Measurements from ENCODE around the gene MOB1A.

The MOB1A gene

DNA sequence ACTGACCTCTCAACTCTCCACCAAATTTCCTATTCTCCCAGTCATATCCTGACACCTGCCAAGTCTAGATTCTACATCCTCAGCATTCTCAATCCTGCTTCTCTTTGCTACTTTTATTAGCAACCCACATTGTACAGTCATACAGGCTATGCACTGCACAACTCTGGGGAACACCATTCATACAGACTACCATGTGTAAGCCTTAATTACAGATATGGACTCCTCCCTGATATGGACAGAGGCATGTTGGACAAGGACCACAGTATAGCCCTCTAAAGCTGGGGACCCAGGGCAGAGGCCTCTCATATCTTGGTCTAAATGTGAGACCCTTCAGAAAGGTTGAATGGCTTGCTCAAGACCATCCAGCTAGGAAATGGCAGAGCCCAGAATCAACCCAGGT is 67.3 kb downstream of the MOB1A start:
- no peaks in the 10 kb centered on the region for H4K20me1 ChIP-seq (ENCODE audit: insufficient read depth)
- no peaks in the 10 kb centered on the region for H3K4me1 ChIP-seq (ENCODE audit: low read depth, poor library complexity, severe bottlenecking)
- no peaks in the 10 kb centered on the region for H3K27me3 ChIP-seq (ENCODE audit: insufficient read depth, low read depth)
- no peak overlapping the region for H2AFZ ChIP-seq (ENCODE audit: low read depth)
- H3K36me3 ChIP-seq (ENCODE audit: insufficient read depth) = no peaks in the 10 kb centered on the region
- no peaks in the 10 kb centered on the region for H3K79me2 ChIP-seq (ENCODE audit: insufficient read depth, low read depth)
- no peak overlapping the region for H3K4me2 ChIP-seq
- no peak overlapping the region for H3K9ac ChIP-seq
- TF ChIP-seq, protein P1, sequence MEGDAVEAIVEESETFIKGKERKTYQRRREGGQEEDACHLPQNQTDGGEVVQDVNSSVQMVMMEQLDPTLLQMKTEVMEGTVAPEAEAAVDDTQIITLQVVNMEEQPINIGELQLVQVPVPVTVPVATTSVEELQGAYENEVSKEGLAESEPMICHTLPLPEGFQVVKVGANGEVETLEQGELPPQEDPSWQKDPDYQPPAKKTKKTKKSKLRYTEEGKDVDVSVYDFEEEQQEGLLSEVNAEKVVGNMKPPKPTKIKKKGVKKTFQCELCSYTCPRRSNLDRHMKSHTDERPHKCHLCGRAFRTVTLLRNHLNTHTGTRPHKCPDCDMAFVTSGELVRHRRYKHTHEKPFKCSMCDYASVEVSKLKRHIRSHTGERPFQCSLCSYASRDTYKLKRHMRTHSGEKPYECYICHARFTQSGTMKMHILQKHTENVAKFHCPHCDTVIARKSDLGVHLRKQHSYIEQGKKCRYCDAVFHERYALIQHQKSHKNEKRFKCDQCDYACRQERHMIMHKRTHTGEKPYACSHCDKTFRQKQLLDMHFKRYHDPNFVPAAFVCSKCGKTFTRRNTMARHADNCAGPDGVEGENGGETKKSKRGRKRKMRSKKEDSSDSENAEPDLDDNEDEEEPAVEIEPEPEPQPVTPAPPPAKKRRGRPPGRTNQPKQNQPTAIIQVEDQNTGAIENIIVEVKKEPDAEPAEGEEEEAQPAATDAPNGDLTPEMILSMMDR (conservative IDR thresholded peaks at IDR 0.05; ENCODE audit: low read depth, low read length) = no peak
- H3K27ac ChIP-seq = no peak overlapping the region
- H3K4me3 ChIP-seq (IDR thresholded peaks at IDR 0.05; ENCODE audit: insufficient read depth, low read depth, low read length) = no peak overlapping the region

DNA sequence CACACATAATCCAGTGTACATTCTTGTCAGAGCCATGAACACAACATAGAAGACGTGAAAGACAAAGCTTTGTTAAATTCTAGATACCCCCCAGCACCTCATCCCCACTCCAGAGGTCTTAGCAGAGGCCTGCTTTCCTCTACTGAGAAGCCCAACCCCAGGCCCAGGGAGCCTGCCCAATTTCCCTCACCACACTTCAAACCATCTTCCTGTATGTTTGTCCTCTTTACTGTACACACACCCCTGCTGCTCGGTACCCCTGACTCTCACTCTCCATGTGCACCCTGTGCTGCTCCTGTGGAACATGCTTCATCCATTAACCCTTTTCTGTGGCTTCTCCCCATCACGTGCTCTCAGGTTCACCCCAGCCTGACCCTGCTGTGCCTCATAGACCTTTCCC is 68.1 kb downstream of the MOB1A start:
- H2AFZ ChIP-seq (ENCODE audit: low read depth) = no peak overlapping the region
- no peaks in the 10 kb centered on the region for H3K4me1 ChIP-seq (ENCODE audit: low read depth, poor library complexity, severe bottlenecking)
- H3K36me3 ChIP-seq (ENCODE audit: insufficient read depth) = no peaks in the 10 kb centered on the region
- H4K20me1 ChIP-seq (ENCODE audit: insufficient read depth) = no peaks in the 10 kb centered on the region
- H3K4me3 ChIP-seq (IDR thresholded peaks at IDR 0.05; ENCODE audit: insufficient read depth, low read depth, low read length) = no peak overlapping the region
- H3K27ac ChIP-seq = no peak overlapping the region
- no peak overlapping the region for H3K9ac ChIP-seq
- no peak overlapping the region for H3K4me2 ChIP-seq
- no peaks in the 10 kb centered on the region for H3K27me3 ChIP-seq (ENCODE audit: insufficient read depth, low read depth)
- H3K79me2 ChIP-seq (ENCODE audit: insufficient read depth, low read depth) = no peaks in the 10 kb centered on the region
- TF ChIP-seq, protein P1 (conservative IDR thresholded peaks at IDR 0.05; ENCODE audit: low read depth, low read length) = no peak

DNA sequence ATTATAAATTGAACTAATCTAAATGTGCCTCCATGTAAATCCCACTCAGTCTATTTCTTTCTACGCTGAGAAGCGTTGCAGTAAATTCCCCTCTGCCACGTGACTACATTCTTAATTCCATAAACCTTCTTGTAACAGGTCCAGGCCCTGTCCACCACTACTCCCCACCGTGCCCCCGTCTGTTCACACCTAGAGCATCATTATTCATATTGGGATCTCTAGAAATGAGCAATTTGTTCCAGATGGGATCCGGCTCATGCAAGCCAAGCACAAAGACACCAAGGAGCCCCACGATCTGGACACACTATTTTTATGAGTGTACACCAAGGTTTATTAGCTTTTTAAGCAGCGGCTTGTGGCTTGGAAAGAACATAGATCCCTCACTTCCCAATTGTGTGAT is 69.1 kb downstream of the MOB1A start:
- H4K20me1 ChIP-seq (ENCODE audit: insufficient read depth) = no peaks in the 10 kb centered on the region
- no peak overlapping the region for H3K4me3 ChIP-seq (IDR thresholded peaks at IDR 0.05; ENCODE audit: insufficient read depth, low read depth, low read length)

DNA sequence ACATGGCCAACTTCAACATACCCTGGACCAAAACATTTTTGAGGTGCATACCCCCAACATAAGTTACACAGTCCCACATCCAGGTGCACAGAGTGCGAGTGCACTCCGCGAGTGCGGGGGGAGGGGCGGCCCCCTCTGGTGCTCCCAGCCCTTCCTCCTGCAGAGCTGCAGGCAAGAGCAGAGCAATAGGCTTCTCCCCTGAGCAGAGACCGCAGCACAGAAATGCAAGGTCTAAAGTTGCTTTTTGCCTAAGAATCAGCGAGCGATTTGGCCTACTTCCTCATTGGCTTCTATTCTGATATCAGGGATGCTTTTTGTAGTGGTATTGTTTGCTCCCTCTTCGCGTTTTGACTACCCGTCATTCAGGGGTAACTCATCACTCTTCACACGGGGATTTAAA is 71.6 kb downstream of the MOB1A start:
- TF ChIP-seq, protein P1 (conservative IDR thresholded peaks at IDR 0.05; ENCODE audit: low read depth, low read length) = no peak
- H4K20me1 ChIP-seq (ENCODE audit: insufficient read depth) = no peaks in the 10 kb centered on the region
- no peaks in the 10 kb centered on the region for H3K79me2 ChIP-seq (ENCODE audit: insufficient read depth, low read depth)
- H3K27me3 ChIP-seq (ENCODE audit: insufficient read depth, low read depth) = no peaks in the 10 kb centered on the region
- H3K9ac ChIP-seq = no peak overlapping the region
- H3K4me1 ChIP-seq (ENCODE audit: low read depth, poor library complexity, severe bottlenecking) = no peaks in the 10 kb centered on the region
- H3K4me2 ChIP-seq = no peak overlapping the region
- no peak overlapping the region for H3K27ac ChIP-seq
- H3K36me3 ChIP-seq (ENCODE audit: insufficient read depth) = no peaks in the 10 kb centered on the region
- H2AFZ ChIP-seq (ENCODE audit: low read depth) = no peak overlapping the region
- no peak overlapping the region for H3K4me3 ChIP-seq (IDR thresholded peaks at IDR 0.05; ENCODE audit: insufficient read depth, low read depth, low read length)

More for the DNA sequence above, 69.1 kb downstream of the MOB1A start:
- H2AFZ ChIP-seq (ENCODE audit: low read depth) = no peak overlapping the region
- TF ChIP-seq, protein P1 (conservative IDR thresholded peaks at IDR 0.05; ENCODE audit: low read depth, low read length) = no peak
- no peak overlapping the region for H3K4me2 ChIP-seq
- H3K36me3 ChIP-seq (ENCODE audit: insufficient read depth) = no peaks in the 10 kb centered on the region
- no peaks in the 10 kb centered on the region for H3K79me2 ChIP-seq (ENCODE audit: insufficient read depth, low read depth)
- H3K27me3 ChIP-seq (ENCODE audit: insufficient read depth, low read depth) = no peaks in the 10 kb centered on the region
- no peaks in the 10 kb centered on the region for H3K4me1 ChIP-seq (ENCODE audit: low read depth, poor library complexity, severe bottlenecking)
- H3K27ac ChIP-seq = no peak overlapping the region
- no peak overlapping the region for H3K9ac ChIP-seq

Data from KMS-11 (cell line).